IMR-90 (cell line): ENCODE measurements around the gene GALP. TPM values are rescaled to one million over a fixed set of nuclear protein-coding genes. Genes with fewer than 3 reads are reported as not detected.

ENCODE experiments used
- ATAC-seq: fragments of 200-7000 bp; cut with Tn5 transposase; 2 replicates; pipeline ENCODE4 v1.9.1; 2020; ENCODE audit warnings: low read depth, mild to moderate bottlenecking, moderate library complexity
- BruUV-seq: library from RNA; stranded (reverse); fragments of 400-500 nt; replicated peaks from 2 replicates; lab custom pipeline; 2021; lab: Mats Ljungman, UMichigan
- CTCF ChIA-PET: fragments of 300-600 bp; formaldehyde crosslinking; extraction: SDS; loops from one replicate; lab custom pipeline; 2021; ENCODE audit warnings: antibody characterized with exemption; lab: Yijun Ruan, JAX
- POLR2A ChIA-PET: fragments of 300-600 bp; sonication (Branson Sonifier 250); formaldehyde crosslinking; loops from one replicate; lab custom pipeline; 2022; ENCODE audit warnings: antibody characterized with exemption; ENCODE audit not compliant: unreplicated experiment; lab: Charles Lee
- DNase-seq: peaks from one replicate; pipeline ENCODE4 v3.0.0; 2013
- H2AFZ ChIP-seq: replicated peaks from 2 replicates; pipeline ENCODE3; 2013; ENCODE audit warnings: low read length, mild to moderate bottlenecking; ENCODE audit not compliant: poor library complexity
- H2AK5ac ChIP-seq: 2 replicates; pipeline ENCODE4 v1.6.1; 2013; ENCODE audit warnings: low read depth, low read length, inconsistent platforms
- H2AK9ac ChIP-seq: replicated peaks from 2 replicates; pipeline ENCODE3; 2013; ENCODE audit warnings: mild to moderate bottlenecking, low read depth, low read length, moderate library complexity; ENCODE audit not compliant: poor library complexity
- H2BK120ac ChIP-seq: 2 replicates; pipeline ENCODE4 v1.6.1; 2013; ENCODE audit warnings: low read depth, low read length, inconsistent platforms
- H2BK15ac ChIP-seq: 3 replicates; pipeline ENCODE4 v1.6.1; 2013; ENCODE audit warnings: low read depth, low read length, inconsistent platforms
- H2BK20ac ChIP-seq: 2 replicates; pipeline ENCODE4 v1.6.1; 2013; ENCODE audit warnings: low read depth, mild to moderate bottlenecking, inconsistent platforms, low read length, moderate library complexity
- H2BK5ac ChIP-seq: 2 replicates; pipeline ENCODE4 v1.6.1; 2013; ENCODE audit warnings: mild to moderate bottlenecking, low read depth, low read length, inconsistent platforms; ENCODE audit not compliant: poor library complexity, severe bottlenecking
- H3K14ac ChIP-seq: replicated peaks from 2 replicates; pipeline ENCODE4 v1.6.1; 2013; ENCODE audit warnings: low read depth, low read length, inconsistent platforms
- H3K18ac ChIP-seq: 2 replicates; pipeline ENCODE4 v1.6.1; 2013; ENCODE audit warnings: low read depth, low read length, control low read depth
- H3K23ac ChIP-seq: 2 replicates; pipeline ENCODE4 v1.6.1; 2013; ENCODE audit warnings: low read depth, low read length, inconsistent platforms
- H3K27ac ChIP-seq: 2 replicates; pipeline ENCODE4 v1.5.1; 2013; ENCODE audit warnings: mild to moderate bottlenecking, control low read depth, low read length; ENCODE audit not compliant: insufficient read depth
- H3K27me3 ChIP-seq: 2 replicates; pipeline ENCODE4 v1.6.1; 2013; ENCODE audit warnings: low read length; ENCODE audit not compliant: control insufficient read depth, insufficient read depth
- H3K36me3 ChIP-seq: 2 replicates; pipeline ENCODE4 v1.6.1; 2013; ENCODE audit warnings: low read length, mixed read lengths; ENCODE audit not compliant: control insufficient read depth, insufficient read depth
- H3K4ac ChIP-seq: 2 replicates; pipeline ENCODE4 v1.6.1; 2013; ENCODE audit warnings: low read depth, low read length, inconsistent platforms
- H3K4me1 ChIP-seq: 2 replicates; pipeline ENCODE4 v1.6.1; 2013; ENCODE audit warnings: low read length, mixed read lengths; ENCODE audit not compliant: control insufficient read depth, insufficient read depth
- H3K4me2 ChIP-seq: 2 replicates; pipeline ENCODE4 v1.6.1; 2013; ENCODE audit warnings: low read depth, mild to moderate bottlenecking, control low read depth, low read length, moderate library complexity
- H3K4me3 ChIP-seq: 2 replicates; pipeline ENCODE4 v1.5.1; 2013; ENCODE audit warnings: low read depth, mild to moderate bottlenecking, control low read depth, low read length, moderate library complexity; ENCODE audit not compliant: insufficient read depth
- H3K56ac ChIP-seq: 2 replicates; pipeline ENCODE4 v1.6.1; 2013; ENCODE audit warnings: low read length, inconsistent platforms; ENCODE audit not compliant: insufficient read depth; ENCODE audit errors: extremely low read depth
- H3K79me1 ChIP-seq, 2 experiments: 2 replicates each; pipeline ENCODE4 v1.6.1; 2013; ENCODE audit warnings: low read length in 2 of 2, inconsistent platforms in 1 of 2, low read depth in 1 of 2
- H3K9ac ChIP-seq: 2 replicates; pipeline ENCODE4 v1.6.1; 2013; ENCODE audit warnings: low read depth, low read length, control low read depth
- H3K9me1 ChIP-seq: 2 replicates; pipeline ENCODE4 v1.6.1; 2013; ENCODE audit warnings: low read length, inconsistent platforms; ENCODE audit not compliant: insufficient read depth
- H3K9me3 ChIP-seq: 2 replicates; pipeline ENCODE4 v1.6.1; 2013; ENCODE audit warnings: low read length; ENCODE audit not compliant: control insufficient read depth, insufficient read depth
- H4K20me1 ChIP-seq: 2 replicates; pipeline ENCODE4 v1.6.1; 2013; ENCODE audit warnings: low read length, inconsistent platforms; ENCODE audit not compliant: insufficient read depth
- H4K5ac ChIP-seq: 2 replicates; pipeline ENCODE4 v1.6.1; 2013; ENCODE audit warnings: mild to moderate bottlenecking, low read depth, low read length, control low read depth
- H4K8ac ChIP-seq, 2 experiments: 2 replicates each; pipeline ENCODE4 v1.6.1; 2013; ENCODE audit warnings: low read depth in 2 of 2, low read length in 2 of 2, control low read depth in 1 of 2, inconsistent platforms in 1 of 2
- H4K91ac ChIP-seq: 2 replicates; pipeline ENCODE4 v1.6.1; 2013; ENCODE audit warnings: low read depth, low read length, inconsistent platforms; ENCODE audit not compliant: insufficient read depth
- BHLHE40 ChIP-seq: fragments of 150-350 bp; IDR thresholded peaks from 2 replicates; pipeline ENCODE4 v1.6.1; 2016; ENCODE audit warnings: mild to moderate bottlenecking, low read depth, low read length
- CEBPB ChIP-seq: IDR thresholded peaks from 2 replicates; pipeline ENCODE4 v1.6.1; 2012; ENCODE audit warnings: low read depth, low read length, improper control_type of control experiment
- CHD1 ChIP-seq: IDR thresholded peaks from 2 replicates; pipeline ENCODE4 v1.6.1; 2012; ENCODE audit warnings: low read depth, low read length, improper control_type of control experiment
- CTCF ChIP-seq: conservative IDR thresholded peaks from 2 replicates; pipeline ENCODE4 v1.5.1; 2012; ENCODE audit warnings: mild to moderate bottlenecking, low read depth, low read length, improper control_type of control experiment
- ELK1 ChIP-seq: fragments of 150-350 bp; IDR thresholded peaks from 2 replicates; pipeline ENCODE4 v1.6.1; 2016; ENCODE audit warnings: low read depth, mild to moderate bottlenecking, low read length, moderate library complexity, borderline replicate concordance
- FOS ChIP-seq: fragments of 150-350 bp; IDR thresholded peaks from 2 replicates; pipeline ENCODE4 v1.6.1; 2016; ENCODE audit warnings: low read depth, low read length
- MAFK ChIP-seq: IDR thresholded peaks from 2 replicates; pipeline ENCODE4 v1.6.1; 2012; ENCODE audit warnings: low read depth, low read length, improper control_type of control experiment
- MAZ ChIP-seq: IDR thresholded peaks from 2 replicates; pipeline ENCODE4 v1.6.1; 2012; ENCODE audit warnings: low read depth, mild to moderate bottlenecking, low read length, improper control_type of control experiment, moderate library complexity, borderline replicate concordance
- MXI1 ChIP-seq: IDR thresholded peaks from 2 replicates; pipeline ENCODE4 v1.6.1; 2012; ENCODE audit warnings: low read depth, mild to moderate bottlenecking, low read length, moderate library complexity, borderline replicate concordance
- NFE2L2 ChIP-seq: fragments of 150-350 bp; IDR thresholded peaks from 2 replicates; pipeline ENCODE4 v1.6.1; 2016; ENCODE audit warnings: low read depth, mild to moderate bottlenecking, low read length
- POLR2A ChIP-seq: IDR thresholded peaks from 2 replicates; pipeline ENCODE4 v1.6.1; 2012; ENCODE audit warnings: mild to moderate bottlenecking, low read depth, low read length
- RAD21 ChIP-seq: IDR thresholded peaks from 2 replicates; pipeline ENCODE4 v1.6.1; 2012; ENCODE audit warnings: low read length, improper control_type of control experiment
- RCOR1 ChIP-seq: IDR thresholded peaks from 2 replicates; pipeline ENCODE4 v1.6.1; 2012; ENCODE audit warnings: mild to moderate bottlenecking, low read length, improper control_type of control experiment; ENCODE audit not compliant: insufficient replicate concordance
- RFX5 ChIP-seq: IDR thresholded peaks from 2 replicates; pipeline ENCODE4 v1.8.0; 2012; ENCODE audit warnings: low read depth, mild to moderate bottlenecking, low read length, moderate library complexity
- SMC3 ChIP-seq: fragments of 150-350 bp; IDR thresholded peaks from 2 replicates; pipeline ENCODE4 v1.6.1; 2016; ENCODE audit warnings: low read depth, mild to moderate bottlenecking, antibody characterized with exemption, low read length, moderate library complexity
- USF2 ChIP-seq: fragments of 150-350 bp; IDR thresholded peaks from 2 replicates; pipeline ENCODE4 v1.6.1; 2017; ENCODE audit warnings: mild to moderate bottlenecking, antibody characterized with exemption, low read length, low read depth
- WGBS, 2 experiments: methylation state at CpG; one replicate each; pipeline versions ENCODE4 v1.1.5 to v1.1.7; 2013; ENCODE audit warnings: missing lambda C conversion rate in 2 of 2; ENCODE audit not compliant: insufficient read length in 1 of 2; ENCODE audit errors: extremely low coverage in 2 of 2; 5-methylcytosine and 5-hydroxymethylcytosine counted together
- dilution Hi-C: fragments of 300-500 bp; cut with HindIII; formaldehyde crosslinking; loops from one replicate; pipeline ENCODE4 v1.14.3; 2018; ENCODE audit warnings: low sequenced_read_pairs; ENCODE audit not compliant: unreplicated experiment
- in situ Hi-C: fragments of 300-500 bp; cut with MboI; formaldehyde crosslinking; loops from 3 replicates; pipeline ENCODE4 v1.14.3; 2019; ENCODE audit warnings: low sequenced_read_pairs, inconsistent platforms, mixed read lengths
- intact Hi-C: fragments of 100-400 bp; cut with micrococcal nuclease; formaldehyde crosslinking; loops from 2 replicates; pipeline ENCODE4 v1.10.0; 2022
- polyA plus RNA-seq, 3 experiments: library from polyadenylated mRNA; depleted of rRNA; stranded (reverse); fragments of >200 nt; gene quantifications; 2 replicates each; pipeline ENCODE4 v1.2.3, GENCODE V29; 2012; ENCODE audit warnings: low replicate concordance in 1 of 3
- total RNA-seq: library from RNA; depleted of rRNA; stranded (reverse); fragments of >200 nt; gene quantifications from 2 replicates; pipeline ENCODE4 v1.2.3, GENCODE V29; 2012

The GALP gene
- total and polyA plus RNA-seq, 2 of the 4 experiments (the other 2 are of a cell fraction) = not detected

- 93% methylated on average over 4 of the region's 8 CpGs; no CpG with 5 or more reads in 1 of the 2 experiments for WGBS, 2 experiments
Measured at GRCh38 chr19:56131651-56132050, 44.2 kb upstream of the GALP start.

More at GRCh38 chr19:56131651-56132050, 44.2 kb upstream of the GALP start:
- Histone ChIP-seq H2AK5ac (peak overlapping the region; percentile 65; the same call in 1 of the 2 replicates), H2BK20ac (no peak overlapping the region), H4K5ac (peak overlapping the region; percentile 53; the same call in 1 of the 2 replicates), H3K9me3 (no peaks in the 10 kb centered on the region), H3K23ac (no peak overlapping the region), H3K4me2 (no peak overlapping the region), H4K8ac (peak overlapping the region; percentile 10 to 52; a peak in 2 of 4 replicates), H4K20me1 (no peaks in the 10 kb centered on the region), H3K36me3 (no peaks in the 10 kb centered on the region), H3K4ac (0 out of 2 replicates have a peak overlapping the region, but pooled peaks have one; percentile 48), H2AK9ac (no peak overlapping the region), H2AFZ (no peak overlapping the region), H4K91ac (peak overlapping the region; percentile 38), H3K9ac (no peak overlapping the region), H3K9me1 (no peaks in the 10 kb centered on the region; the same call in 1 of the 2 replicates), H3K79me1 (no peaks in the 10 kb centered on the region), H2BK120ac (no peak overlapping the region), H3K27ac (peak overlapping the region; percentile 82; the same call in 1 of the 2 replicates), H3K4me1 (peaks cover 11% of the 10 kb centered on the region; the same call in 1 of the 2 replicates), H3K18ac (no peak overlapping the region), H2BK15ac (no peak overlapping the region), H3K14ac (no peak overlapping the region; the same call in 1 of the 2 replicates), H3K4me3 (no peak overlapping the region), H2BK5ac (peak overlapping the region; percentile 15), H3K27me3 (no peaks in the 10 kb centered on the region), H3K56ac (no peak overlapping the region)
- ChIA-PET POLR2A (no interaction called here), CTCF (interaction anchor here (0.6 kb wide), 1 partner anchor 122 kb away, joined by 5 read pairs; no protein-coding TSS in a partner anchor)
- in situ Hi-C loops = loop anchor here (25.0 kb wide), 2 partner anchors 444 to 1669 kb away; partner anchors contain the start of genes CDC42EP5, EPN1 and LENG9
- dilution Hi-C loops = no loop called here
- TF ChIP-seq RAD21 = no peak
- TF ChIP-seq CHD1 = no peak
- no peak for TF ChIP-seq RCOR1
- no peak for TF ChIP-seq MAZ
- TF ChIP-seq POLR2A = no peak
- TF ChIP-seq CTCF = no peak
- no peak for TF ChIP-seq NFE2L2
- TF ChIP-seq FOS = no peak
- no peak for TF ChIP-seq CEBPB
- no peak for TF ChIP-seq SMC3
- TF ChIP-seq RFX5 = no peak
- no peak for TF ChIP-seq MAFK
- TF ChIP-seq USF2 = no peak
- no peak for TF ChIP-seq ELK1
- TF ChIP-seq BHLHE40 = no peak
- TF ChIP-seq MXI1 = no peak
- no peak for DNase-seq
- intact Hi-C loops = no loop called here
- ATAC-seq = no peak
- BruUV-seq = no TSS peak
